ENCODE results near the gene PEX13. TPM values are rescaled to one million over a fixed set of nuclear protein-coding genes. Genes with fewer than 3 reads are reported as not detected.

PEX13 gene
- total RNA-seq, 1 donor from 2014 or later = 12.8 TPM

DNA sequence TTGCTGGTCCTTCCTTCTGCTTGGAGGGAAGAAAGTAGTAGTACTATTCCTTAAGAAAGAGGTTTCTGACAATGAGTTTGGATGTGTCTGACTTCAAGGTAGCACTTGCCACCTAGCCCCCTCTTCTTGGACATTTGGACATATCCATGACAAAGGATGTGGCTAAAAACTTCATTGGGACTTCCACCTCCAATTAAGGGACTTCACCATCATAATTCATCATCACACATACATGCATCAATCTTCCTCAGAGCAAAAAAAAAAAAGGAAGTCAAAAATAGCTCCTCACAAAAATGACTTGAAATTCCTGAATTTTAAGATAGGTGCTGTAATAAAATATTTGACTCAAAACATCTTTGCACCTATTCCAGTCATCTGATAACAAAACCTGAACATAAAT lies 23.4 kb upstream of the PEX13 start:
- intact Hi-C loops (cut with DNase I) = no loop called here
- TF ChIP-seq, protein P1, sequence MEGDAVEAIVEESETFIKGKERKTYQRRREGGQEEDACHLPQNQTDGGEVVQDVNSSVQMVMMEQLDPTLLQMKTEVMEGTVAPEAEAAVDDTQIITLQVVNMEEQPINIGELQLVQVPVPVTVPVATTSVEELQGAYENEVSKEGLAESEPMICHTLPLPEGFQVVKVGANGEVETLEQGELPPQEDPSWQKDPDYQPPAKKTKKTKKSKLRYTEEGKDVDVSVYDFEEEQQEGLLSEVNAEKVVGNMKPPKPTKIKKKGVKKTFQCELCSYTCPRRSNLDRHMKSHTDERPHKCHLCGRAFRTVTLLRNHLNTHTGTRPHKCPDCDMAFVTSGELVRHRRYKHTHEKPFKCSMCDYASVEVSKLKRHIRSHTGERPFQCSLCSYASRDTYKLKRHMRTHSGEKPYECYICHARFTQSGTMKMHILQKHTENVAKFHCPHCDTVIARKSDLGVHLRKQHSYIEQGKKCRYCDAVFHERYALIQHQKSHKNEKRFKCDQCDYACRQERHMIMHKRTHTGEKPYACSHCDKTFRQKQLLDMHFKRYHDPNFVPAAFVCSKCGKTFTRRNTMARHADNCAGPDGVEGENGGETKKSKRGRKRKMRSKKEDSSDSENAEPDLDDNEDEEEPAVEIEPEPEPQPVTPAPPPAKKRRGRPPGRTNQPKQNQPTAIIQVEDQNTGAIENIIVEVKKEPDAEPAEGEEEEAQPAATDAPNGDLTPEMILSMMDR (IDR thresholded peaks at IDR 0.05) = no peak
- H3K4me1 ChIP-seq = no peaks in the 10 kb centered on the region
- DNase-seq (ENCODE audit: low spot score in 2 of 2) = no peak
- peaks cover 6 to 7% of the 10 kb centered on the region in 2 donors for H3K9me3 ChIP-seq
- H3K36me3 ChIP-seq = no peaks in the 10 kb centered on the region
- no peak overlapping the region for H3K4me3 ChIP-seq
- H3K27ac ChIP-seq = no peak overlapping the region
- H3K27me3 ChIP-seq = no peaks in the 10 kb centered on the region

DNA sequence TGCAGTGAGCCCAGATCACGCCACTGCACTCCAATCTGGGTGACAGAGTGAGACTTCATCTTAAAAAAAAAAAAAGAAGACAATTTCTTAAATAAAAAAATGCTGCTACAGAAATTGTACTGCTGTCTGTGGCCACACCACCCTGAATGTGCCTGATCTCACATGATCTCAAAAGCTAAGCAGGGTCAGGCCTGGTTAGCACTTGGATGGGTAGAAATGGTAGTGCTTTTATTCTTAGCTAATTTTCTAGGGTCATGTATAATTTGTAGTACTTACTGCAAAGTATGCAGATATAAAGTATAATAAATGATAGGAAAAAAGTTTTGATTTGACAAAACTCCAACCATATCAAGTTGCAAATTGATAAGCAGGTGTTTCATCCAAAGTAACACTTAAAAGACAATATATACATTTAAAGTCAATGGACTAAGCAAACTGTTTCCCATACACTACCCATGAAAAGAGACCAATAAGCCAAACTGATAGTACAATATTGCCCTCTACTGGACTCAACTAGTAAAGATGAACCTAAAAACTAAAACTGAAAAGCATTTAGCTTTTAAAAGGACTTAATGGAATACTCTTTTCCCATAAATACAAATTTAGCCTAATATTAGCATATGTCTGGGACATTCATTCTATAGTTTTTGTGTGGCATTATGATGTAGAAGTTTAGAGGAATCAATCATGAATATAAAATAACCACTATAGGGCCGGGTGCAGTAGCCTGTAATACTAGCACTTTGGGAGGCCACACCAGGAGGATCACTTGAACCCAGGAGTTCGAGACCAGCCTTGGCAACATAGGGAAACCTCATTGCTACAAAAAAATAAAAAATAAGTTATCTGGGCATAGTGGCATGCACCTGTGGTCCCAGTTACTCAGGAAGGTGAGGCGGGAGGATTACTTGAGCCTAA lies 18.6 kb upstream of the PEX13 start:
- Histone ChIP-seq H3K27ac (no peak overlapping the region), H3K36me3 (no peaks in the 10 kb centered on the region), H3K9me3 (no peaks in the 10 kb centered on the region), H3K4me1 (no peaks in the 10 kb centered on the region), H3K27me3 (no peaks in the 10 kb centered on the region), H3K4me3 (no peak overlapping the region)
- intact Hi-C loops (cut with DNase I) = loop anchor here (2.0 kb wide), 1 partner anchor 292 kb away; no protein-coding TSS in a partner anchor
- DNase-seq (ENCODE audit: low spot score in 2 of 2) = no peak
- TF ChIP-seq, protein P1 (IDR thresholded peaks at IDR 0.05) = peak; percentile 48 to 59 (median 51)

- H3K4me1 ChIP-seq = no peaks in the 10 kb centered on the region
- H3K4me3 ChIP-seq = no peak overlapping the region
- intact Hi-C loops (cut with DNase I) = no loop called here
- H3K36me3 ChIP-seq = no peaks in the 10 kb centered on the region
- peak overlapping the region in 1 of 2 donors; percentile 19 for H3K27ac ChIP-seq
- no peaks in the 10 kb centered on the region for H3K9me3 ChIP-seq
- no peaks in the 10 kb centered on the region for H3K27me3 ChIP-seq
- no peak for DNase-seq (ENCODE audit: low spot score in 2 of 2)
- TF ChIP-seq, protein P1 (IDR thresholded peaks at IDR 0.05) = no peak
These were observed 11.8 kb upstream of the PEX13 start for GRCh38 chr2:61005736-61006135.

DNA sequence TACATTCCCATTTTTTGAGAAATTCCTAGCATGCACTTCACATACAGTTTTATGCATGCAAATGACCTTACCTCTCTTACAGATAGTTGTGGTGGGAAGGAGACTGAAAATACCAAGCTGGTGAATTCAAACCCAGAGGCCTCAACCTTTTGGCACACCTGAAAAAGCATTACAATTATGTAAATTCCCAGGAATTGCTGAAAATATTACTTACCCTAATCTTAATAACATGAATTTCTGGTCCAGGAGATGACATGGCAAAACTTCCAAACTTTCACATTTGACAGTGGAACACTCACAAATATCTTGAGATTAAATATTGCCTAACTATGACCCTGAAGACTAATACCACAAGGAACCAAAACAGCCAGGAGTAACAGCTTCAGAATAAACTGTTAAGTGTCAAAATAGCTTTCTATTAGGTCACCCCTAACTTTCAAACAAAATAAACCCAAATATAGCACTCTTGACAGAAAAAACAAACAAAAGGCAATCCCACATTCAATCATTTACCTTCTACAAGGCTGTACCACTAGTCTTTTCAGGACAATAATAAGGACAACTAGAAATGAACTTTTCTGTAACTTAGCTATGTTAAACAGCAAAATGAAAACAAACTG lies 10.9 kb upstream of the PEX13 start:
- DNase-seq (ENCODE audit: low spot score in 2 of 2) = no peak
- TF ChIP-seq, protein P1 (IDR thresholded peaks at IDR 0.05) = no peak
- no peaks in the 10 kb centered on the region for H3K4me1 ChIP-seq
- no peak overlapping the region for H3K27ac ChIP-seq
- no peaks in the 10 kb centered on the region for H3K27me3 ChIP-seq
- no peaks in the 10 kb centered on the region for H3K9me3 ChIP-seq
- intact Hi-C loops (cut with DNase I) = no loop called here
- no peaks in the 10 kb centered on the region for H3K36me3 ChIP-seq
- no peak overlapping the region for H3K4me3 ChIP-seq

DNA sequence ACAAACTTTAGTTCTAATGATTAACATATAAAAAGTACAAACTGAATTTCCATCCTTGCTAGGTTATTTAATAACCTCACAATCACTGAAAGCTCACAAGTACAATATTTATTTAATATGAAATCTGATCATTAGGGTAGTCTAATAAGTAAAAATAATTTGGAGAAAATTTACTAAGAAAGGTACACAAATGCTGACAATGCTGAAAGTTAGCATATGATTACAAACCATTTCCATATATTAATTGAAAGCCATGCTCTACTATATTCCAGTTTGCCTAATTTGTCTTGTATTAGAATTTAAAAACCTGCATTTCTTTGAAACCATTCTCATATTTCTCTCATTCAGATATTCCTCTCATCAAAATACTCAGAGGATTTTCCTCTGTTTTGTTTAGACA lies 8.2 kb upstream of the PEX13 start:
- H3K27me3 ChIP-seq = no peaks in the 10 kb centered on the region
- H3K27ac ChIP-seq = no peak overlapping the region
- H3K4me1 ChIP-seq = no peaks in the 10 kb centered on the region
- no peak for DNase-seq (ENCODE audit: low spot score in 2 of 2)
- no peaks in the 10 kb centered on the region for H3K36me3 ChIP-seq
- intact Hi-C loops (cut with DNase I) = no loop called here
- TF ChIP-seq, protein P1 (IDR thresholded peaks at IDR 0.05) = no peak
- no peaks in the 10 kb centered on the region for H3K9me3 ChIP-seq
- H3K4me3 ChIP-seq = no peak overlapping the region

Data from ascending aorta (tissue), 2 donors.